Activated B cell treated with CpG ODN at 0.5 μM for 24 hours (primary cell): ENCODE measurements around the gene COX6B2. TPM values are rescaled to one million over a fixed set of nuclear protein-coding genes. Genes with fewer than 3 reads are reported as not detected.
"Not testable (repeated sequence)": the region's sequence is repeated elsewhere in the genome, so short reads cannot be mapped to it uniquely, and the experiment has no call there.

Experiments
- ATAC-seq: fragments of 200-7000 bp; cut with Tn5 transposase; one replicate; pipeline ENCODE4 v1.10.0; 2021; ENCODE audit warnings: low read depth, mild to moderate bottlenecking, moderate library complexity
- CTCF ChIA-PET: fragments of 350-600 bp; sonication (Branson Sonifier 250); formaldehyde crosslinking; loops from one replicate; lab custom pipeline; 2021; ENCODE audit warnings: antibody characterized with exemption; lab: Charles Lee
- POLR2A ChIA-PET: fragments of 350-600 bp; sonication (Branson Sonifier 250); formaldehyde crosslinking; loops from one replicate; lab custom pipeline; 2021; ENCODE audit warnings: antibody characterized with exemption; lab: Charles Lee
- DNase-seq: peaks from one replicate; pipeline ENCODE4 v3.0.0; 2022
- H3K27ac Mint-ChIP-seq: one replicate; pipeline ENCODE4 v1.8.0; 2020; ENCODE audit warnings: mixed read lengths
- H3K27me3 Mint-ChIP-seq: one replicate; pipeline ENCODE4 v1.8.0; 2021; ENCODE audit warnings: mixed read lengths
- H3K36me3 Mint-ChIP-seq: one replicate; pipeline ENCODE4 v1.8.0; 2021; ENCODE audit warnings: low read depth, mixed read lengths
- H3K4me1 Mint-ChIP-seq: one replicate; pipeline ENCODE4 v1.8.0; 2021; ENCODE audit warnings: mixed read lengths
- H3K4me3 Mint-ChIP-seq: one replicate; pipeline ENCODE4 v1.8.0; 2020; ENCODE audit warnings: mild to moderate bottlenecking, mixed read lengths
- H3K9me3 Mint-ChIP-seq: one replicate; pipeline ENCODE4 v1.8.0; 2020; ENCODE audit warnings: mixed read lengths
- CTCF ChIP-seq: fragments of 200-600 bp; IDR thresholded peaks from one replicate; pipeline ENCODE4 v1.8.0; 2022; ENCODE audit warnings: antibody characterized with exemption, mild to moderate bottlenecking
- intact Hi-C: fragments of 100-400 bp; cut with micrococcal nuclease; formaldehyde crosslinking; loops from one replicate; pipeline ENCODE4 v1.15.1; 2024
- total RNA-seq: library from RNA; stranded (reverse); gene quantifications from 2 replicates; pipeline ENCODE4 v1.2.3, GENCODE V29; 2022

Gene COX6B2
- total RNA-seq, 1 donor from 2014 or later, result not detected

GRCh38 chr19:55339889-55340783, 14.4 kb downstream of the COX6B2 start:
- H3K4me1 Mint-ChIP-seq, result peaks cover 31% of the 10 kb centered on the region
- no peaks in the 10 kb centered on the region for H3K9me3 Mint-ChIP-seq
- peaks cover 6% of the 10 kb centered on the region for H3K36me3 Mint-ChIP-seq
- peaks cover 6% of the 10 kb centered on the region for H3K27me3 Mint-ChIP-seq
- ChIA-PET POLR2A (interaction anchor here (0.6 to 2.4 kb wide), 20 partner anchors 32 to 891 kb away, joined by 3 to 42 read pairs (median 6); partner anchors contain the start of genes FIZ1, HSPBP1, ISOC2 and LENG8), CTCF (interaction anchor here (0.7 to 1.5 kb wide), 6 partner anchors 38 to 199 kb away, joined by 3 to 11 read pairs (median 6); partner anchors contain the start of genes PPP6R1 and TMEM238)
- TF ChIP-seq CTCF, result no peak
- peak overlapping the region; percentile 95 for H3K4me3 Mint-ChIP-seq
- intact Hi-C loops, result loop anchor here (1.0 to 2.0 kb wide), 12 partner anchors 14 to 314 kb away; partner anchors contain the start of genes COX6B2, FIZ1, HSPBP1 and ISOC2
- ATAC-seq (no peak), DNase-seq (no peak)
- H3K27ac Mint-ChIP-seq, result peak overlapping the region; percentile 90

DNA sequence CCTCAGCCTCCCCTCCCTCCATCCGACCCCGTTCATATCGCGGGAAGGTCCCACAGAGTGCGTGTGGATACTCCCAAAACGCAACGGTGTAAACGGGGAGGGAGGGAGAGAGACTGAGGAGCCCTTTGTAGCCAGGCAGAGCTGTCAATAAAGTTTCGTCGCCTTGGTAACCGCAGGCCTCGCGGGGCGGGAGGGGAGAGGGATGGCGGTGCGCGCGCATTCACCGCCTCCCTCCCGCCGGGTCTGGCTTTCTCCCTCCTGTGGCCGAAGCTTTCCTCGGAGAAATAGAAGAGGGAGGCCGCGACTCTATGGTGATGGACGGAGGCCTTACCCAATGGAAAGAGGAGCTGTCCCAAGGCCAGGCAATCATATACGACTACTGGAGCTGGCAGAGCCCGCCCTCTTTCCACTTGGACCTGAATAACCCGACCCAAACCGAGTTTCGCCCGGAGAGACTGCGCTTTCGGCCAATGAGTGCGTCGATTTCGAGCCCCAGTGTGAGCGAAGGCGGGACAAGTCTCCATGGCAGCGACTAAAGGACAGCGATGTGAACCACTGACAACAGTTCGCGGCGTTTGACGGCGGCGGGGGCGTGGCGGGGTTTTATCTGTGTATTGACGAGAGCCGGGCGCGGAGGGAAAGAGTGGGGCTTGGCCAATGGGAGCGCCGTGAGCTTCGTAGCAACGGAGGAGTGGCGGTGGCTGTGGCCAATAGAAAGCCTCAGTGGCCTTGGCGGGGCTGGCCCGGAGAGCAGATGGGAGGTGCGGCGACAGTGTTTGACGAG, 15.2 kb downstream of the COX6B2 start, which contains the start of gene KMT5C:
TSS of gene KMT5C (plus strand) at position 772 of the 784 bp plus-strand sequence. CDS start 2,061 bp downstream, outside the sequence.
- ChIA-PET POLR2A (interaction anchor here (0.6 to 2.4 kb wide), 25 partner anchors 14 to 890 kb away, joined by 3 to 42 read pairs (median 5); partner anchors contain the start of genes FIZ1, HSPBP1, ISOC2 and LENG8), CTCF (interaction anchor here (0.7 to 1.5 kb wide), 6 partner anchors 37 to 198 kb away, joined by 3 to 11 read pairs (median 6); partner anchors contain the start of genes PPP6R1 and TMEM238)
- Mint-ChIP-seq H3K27ac (peak within 1 kb of the TSS; percentile 90), H3K4me1 (peaks cover 31% of the 10 kb centered on the region), H3K27me3 (peaks cover 7% of the 10 kb centered on the region), H3K4me3 (peak within 1 kb of the TSS; percentile 95), H3K36me3 (peaks cover 6% of the 10 kb centered on the region), H3K9me3 (no peaks in the 10 kb centered on the region)
- DNase-seq (peak; percentile 99), ATAC-seq (peak; percentile 81)
- intact Hi-C loops, result loop anchor here (1.0 to 2.0 kb wide), 12 partner anchors 15 to 315 kb away; partner anchors contain the start of genes COX6B2, FIZ1, HSPBP1 and ISOC2
- TF ChIP-seq CTCF, result no peak

DNA sequence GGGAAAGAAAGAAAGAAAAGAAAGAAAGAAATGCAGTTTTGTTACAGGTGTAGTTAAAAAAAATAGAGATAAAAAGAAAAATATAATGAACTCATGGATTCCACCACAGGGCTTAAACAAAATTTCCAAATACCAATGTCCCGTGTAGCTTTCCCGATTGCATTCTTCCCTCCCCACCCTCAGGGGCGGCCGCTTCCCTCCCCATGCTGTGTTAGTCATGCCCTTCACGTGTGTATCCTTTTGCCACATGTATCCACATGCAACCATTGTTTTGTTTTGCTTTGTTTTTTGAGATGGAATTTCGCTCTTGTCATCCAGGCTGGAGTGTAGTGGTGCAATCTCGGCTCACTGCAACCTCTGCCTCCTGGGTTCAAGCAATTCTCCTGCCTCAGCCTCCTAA, 18.4 kb downstream of the COX6B2 start:
- Mint-ChIP-seq H3K27ac (no peak overlapping the region), H3K9me3 (no peaks in the 10 kb centered on the region), H3K4me1 (peaks cover 26% of the 10 kb centered on the region), H3K4me3 (no peak overlapping the region), H3K36me3 (peaks cover 3% of the 10 kb centered on the region), H3K27me3 (peaks cover 15% of the 10 kb centered on the region)
- no peak for TF ChIP-seq CTCF
- no peak for DNase-seq
- intact Hi-C loops, result no loop called here
- ChIA-PET POLR2A (interaction anchor here (0.7 kb wide), 1 partner anchor 55 kb away, joined by 3 read pairs; no protein-coding TSS in a partner anchor), CTCF (no interaction called here)
- no peak for ATAC-seq

GRCh38 chr19:55333870-55334269, 20.6 kb downstream of the COX6B2 start:
- CTCF ChIA-PET, result no interaction called here
- peaks cover 8% of the 10 kb centered on the region for H3K4me1 Mint-ChIP-seq
- POLR2A ChIA-PET, result no interaction called here
- ATAC-seq (no peak), DNase-seq (no peak)
- TF ChIP-seq CTCF, result no peak
- H3K4me3 Mint-ChIP-seq, result no peak overlapping the region
- peaks cover 16% of the 10 kb centered on the region for H3K27me3 Mint-ChIP-seq
- no peaks in the 10 kb centered on the region for H3K36me3 Mint-ChIP-seq
- no peak overlapping the region for H3K27ac Mint-ChIP-seq
- intact Hi-C loops, result no loop called here
- no peaks in the 10 kb centered on the region for H3K9me3 Mint-ChIP-seq

DNA sequence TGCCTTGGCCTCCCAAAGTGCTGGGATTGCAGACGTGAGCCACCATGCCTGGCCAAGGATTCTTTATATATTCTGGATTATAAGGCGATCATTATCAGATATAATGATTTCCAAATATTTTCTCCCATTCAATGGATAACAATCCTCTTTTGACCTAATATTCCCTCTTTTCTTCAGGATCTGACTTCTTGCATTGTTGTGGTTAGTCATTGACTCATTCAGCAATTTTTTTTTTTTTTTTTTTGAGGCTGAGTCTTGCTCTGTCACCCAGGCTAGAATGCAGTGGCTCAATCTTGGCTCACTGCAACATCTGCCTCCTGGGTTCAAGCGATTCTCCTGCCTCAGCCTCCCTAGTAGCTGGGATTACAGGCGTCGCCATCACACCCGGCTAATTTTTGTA, 24.7 kb downstream of the COX6B2 start:
- POLR2A ChIA-PET, result interaction anchor here (0.7 kb wide), 2 partner anchors 258 to 1974 kb away, joined by 3 read pairs; no protein-coding TSS in a partner anchor
- H3K4me1 Mint-ChIP-seq, H3K4me3 Mint-ChIP-seq, H3K36me3 Mint-ChIP-seq, H3K27ac Mint-ChIP-seq, DNase-seq, CTCF ChIA-PET, H3K9me3 Mint-ChIP-seq, ATAC-seq, intact Hi-C loops: not testable (repeated sequence)
- peaks cover 18% of the 10 kb centered on the region for H3K27me3 Mint-ChIP-seq

DNA sequence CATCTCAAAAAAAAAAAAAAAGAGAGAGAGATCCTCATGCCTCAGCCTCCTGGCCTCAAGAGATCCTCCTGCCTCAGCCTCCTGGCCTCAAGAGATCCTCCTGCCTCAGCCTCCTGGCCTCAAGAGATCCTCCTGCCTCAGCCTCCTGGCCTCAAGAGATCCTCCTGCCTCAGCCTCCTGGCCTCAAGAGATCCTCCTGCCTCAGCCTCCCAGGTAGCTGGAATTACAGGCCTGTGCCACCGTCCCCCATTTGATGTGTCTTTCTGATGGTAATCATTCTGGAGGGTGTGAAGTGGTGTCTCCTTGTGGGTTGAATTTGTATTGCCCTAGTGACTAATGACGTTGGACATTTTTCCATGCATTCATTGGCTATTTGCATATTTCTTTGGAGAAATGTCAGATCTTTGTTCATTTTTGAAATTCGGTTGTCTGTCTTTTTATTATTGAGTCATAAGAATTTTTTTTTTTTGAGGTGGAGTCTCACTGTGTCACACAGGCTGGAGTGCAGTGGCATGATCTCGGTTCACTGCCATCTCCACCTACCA, 25.7 kb downstream of the COX6B2 start:
- CTCF ChIA-PET, result not testable (repeated sequence)

More for the DNA sequence above, 25.7 kb downstream of the COX6B2 start:
- H3K9me3 Mint-ChIP-seq, H3K4me3 Mint-ChIP-seq, DNase-seq, intact Hi-C loops, H3K27ac Mint-ChIP-seq, H3K4me1 Mint-ChIP-seq, ATAC-seq, H3K36me3 Mint-ChIP-seq: not testable (repeated sequence)
- H3K27me3 Mint-ChIP-seq, result peaks cover 17% of the 10 kb centered on the region
- POLR2A ChIA-PET, result interaction anchor here (0.7 kb wide), 3 partner anchors 74 to 1975 kb away, joined by 3 read pairs; no protein-coding TSS in a partner anchor
